ENCODE measurements around the gene FRS3. TPM values are rescaled to one million over a fixed set of nuclear protein-coding genes. Genes with fewer than 3 reads are reported as not detected.

Gene FRS3
- total and polyA plus RNA-seq, 2 of the 13 experiments (the other 11 are each of a cell fraction or from before 2014, with no cell fraction given) = 3.0 to 7.4 TPM

DNA sequence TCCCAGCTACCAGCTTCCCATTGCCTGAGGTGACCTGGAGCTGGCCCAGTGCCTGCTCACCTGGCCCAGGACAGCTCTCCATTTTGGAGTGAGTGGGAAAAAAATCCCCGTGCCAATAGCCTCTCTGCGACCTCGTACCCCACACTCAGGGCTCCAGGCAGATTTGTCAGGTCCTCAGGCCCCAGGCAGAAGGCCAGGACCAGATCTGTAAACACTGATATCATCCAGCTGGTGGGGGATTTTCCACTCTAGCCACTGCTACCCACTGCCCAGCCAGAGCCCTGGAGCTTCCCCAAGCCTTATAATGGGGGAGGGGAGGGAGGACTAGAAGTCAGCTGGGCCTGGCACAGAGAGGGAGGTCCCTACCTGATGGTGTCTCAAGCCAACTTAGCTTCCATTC lies 31.2 kb downstream of the FRS3 start (continued):
- no peak; the same call in 1 of the 2 replicates for TF ChIP-seq SP5 (CRISPR knock-in tag; IDR thresholded peaks at IDR 0.05; ENCODE audit: borderline replicate concordance, low read depth)
- no peak for TF ChIP-seq PHF21A (CRISPR knock-in tag; IDR thresholded peaks at IDR 0.05)
- no peak for TF ChIP-seq HHEX (CRISPR knock-in tag; IDR thresholded peaks at IDR 0.05)
- TF ChIP-seq, protein P1, sequence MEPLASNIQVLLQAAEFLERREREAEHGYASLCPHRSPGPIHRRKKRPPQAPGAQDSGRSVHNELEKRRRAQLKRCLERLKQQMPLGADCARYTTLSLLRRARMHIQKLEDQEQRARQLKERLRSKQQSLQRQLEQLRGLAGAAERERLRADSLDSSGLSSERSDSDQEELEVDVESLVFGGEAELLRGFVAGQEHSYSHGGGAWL (CRISPR knock-in tag; IDR thresholded peaks at IDR 0.05) = no peak
- no peak for TF ChIP-seq ZNF121 (CRISPR knock-in tag; IDR thresholded peaks at IDR 0.05)
- no peak for TF ChIP-seq RFX5 (IDR thresholded peaks at IDR 0.05; ENCODE audit: low read depth, low read length)
- no peak for TF ChIP-seq CEBPG (CRISPR knock-in tag; IDR thresholded peaks at IDR 0.05)
- TF ChIP-seq ZSCAN12 (CRISPR knock-in tag; IDR thresholded peaks at IDR 0.05) = no peak
- no peak for TF ChIP-seq ZNF598 (CRISPR knock-in tag; IDR thresholded peaks at IDR 0.05; ENCODE audit: borderline replicate concordance)
- TF ChIP-seq, protein P2, sequence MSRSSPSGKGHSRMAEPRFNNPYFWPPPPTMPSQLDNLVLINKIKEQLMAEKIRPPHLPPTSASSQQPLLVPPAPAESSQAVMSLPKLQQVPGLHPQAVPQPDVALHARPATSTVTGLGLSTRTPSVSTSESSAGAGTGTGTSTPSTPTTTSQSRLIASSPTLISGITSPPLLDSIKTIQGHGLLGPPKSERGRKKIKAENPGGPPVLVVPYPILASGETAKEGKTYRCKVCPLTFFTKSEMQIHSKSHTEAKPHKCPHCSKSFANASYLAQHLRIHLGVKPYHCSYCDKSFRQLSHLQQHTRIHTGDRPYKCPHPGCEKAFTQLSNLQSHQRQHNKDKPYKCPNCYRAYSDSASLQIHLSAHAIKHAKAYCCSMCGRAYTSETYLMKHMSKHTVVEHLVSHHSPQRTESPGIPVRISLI (CRISPR knock-in tag; IDR thresholded peaks at IDR 0.05; ENCODE audit: borderline replicate concordance) = no peak
- TF ChIP-seq GFI1 (CRISPR knock-in tag; IDR thresholded peaks at IDR 0.05; ENCODE audit: borderline replicate concordance) = no peak
- no peak for TF ChIP-seq SKI (IDR thresholded peaks at IDR 0.05; ENCODE audit: partially characterized antibody)
- TF ChIP-seq KLF12 (CRISPR knock-in tag; IDR thresholded peaks at IDR 0.05; ENCODE audit: borderline replicate concordance) = no peak
- TF ChIP-seq EP300 (IDR thresholded peaks at IDR 0.05; ENCODE audit: low read depth in 2 of 2, low read length in 2 of 2) = peak in 1 of 2 experiments; percentile 62; a peak in 1 of 4 replicates
- no peak for TF ChIP-seq EP300 (CRISPR knock-in tag; IDR thresholded peaks at IDR 0.05; ENCODE audit: borderline replicate concordance)
- TF ChIP-seq, protein P3, sequence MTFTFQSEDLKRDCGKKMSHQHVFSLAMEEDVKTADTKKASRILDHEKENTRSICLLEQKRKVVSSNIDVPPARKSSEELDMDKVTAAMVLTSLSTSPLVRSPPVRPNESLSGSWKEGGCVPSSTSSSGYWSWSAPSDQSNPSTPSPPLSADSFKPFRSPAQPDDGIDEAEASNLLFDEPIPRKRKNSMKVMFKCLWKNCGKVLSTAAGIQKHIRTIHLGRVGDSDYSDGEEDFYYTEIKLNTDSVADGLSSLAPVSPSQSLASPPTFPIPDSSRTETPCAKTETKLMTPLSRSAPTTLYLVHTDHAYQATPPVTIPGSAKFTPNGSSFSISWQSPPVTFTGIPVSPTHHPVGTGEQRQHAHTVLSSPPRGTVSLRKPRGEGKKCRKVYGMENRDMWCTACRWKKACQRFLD (CRISPR knock-in tag; IDR thresholded peaks at IDR 0.05; ENCODE audit: borderline replicate concordance) = 0 out of 2 replicates have a peak, but pooled peaks have one; percentile 13
- TF ChIP-seq NR1H2 (CRISPR knock-in tag; IDR thresholded peaks at IDR 0.05; ENCODE audit: borderline replicate concordance, low read depth) = no peak
- peak; percentile 44; the same call in 1 of the 2 replicates for TF ChIP-seq SALL2 (CRISPR knock-in tag; IDR thresholded peaks at IDR 0.05)
- no peak for TF ChIP-seq JARID2 (CRISPR knock-in tag; IDR thresholded peaks at IDR 0.05; ENCODE audit: insufficient replicate concordance)
- TF ChIP-seq LCORL (IDR thresholded peaks at IDR 0.05) = no peak
- no peak for TF ChIP-seq LCORL (CRISPR knock-in tag; IDR thresholded peaks at IDR 0.05)
- peak; percentile 56 for TF ChIP-seq NCOA2 (CRISPR knock-in tag; IDR thresholded peaks at IDR 0.05)
- no peak for TF ChIP-seq ZNF577 (CRISPR knock-in tag; IDR thresholded peaks at IDR 0.05; ENCODE audit: borderline replicate concordance, low read depth)
